H7 (cell line): Measurements from ENCODE around the gene RDH16. TPM values are rescaled to one million over a fixed set of nuclear protein-coding genes. Genes with fewer than 3 reads are reported as not detected.
"Not testable (repeated sequence)": the region's sequence is repeated elsewhere in the genome, so short reads cannot be mapped to it uniquely, and the experiment has no call there.

ENCODE experiments used
- DNase-seq: peaks from one replicate; pipeline ENCODE4 v3.0.0; 2012
- H3K27me3 ChIP-seq: 2 replicates; pipeline ENCODE4 v1.6.0; 2011; ENCODE audit warnings: mild to moderate bottlenecking, low read length; ENCODE audit not compliant: control insufficient read depth, insufficient read depth
- H3K36me3 ChIP-seq: replicated peaks from 2 replicates; pipeline ENCODE4 v1.5.1; 2011; ENCODE audit warnings: low read length; ENCODE audit not compliant: control insufficient read depth, insufficient read depth
- H3K4me3 ChIP-seq: 2 replicates; pipeline ENCODE4 v1.5.1; 2011; ENCODE audit warnings: low read depth, mild to moderate bottlenecking, control low read depth, low read length, moderate library complexity; ENCODE audit not compliant: insufficient read depth
- total RNA-seq: library from RNA; depleted of rRNA; stranded (reverse); fragments of >200 nt; shearing (Covaris generic); gene quantifications from 2 replicates; pipeline ENCODE4 v1.2.3, GENCODE V29; 2014

Gene RDH16
- total RNA-seq, 1 experiment from 2014 or later, result 0.66 TPM

- no peaks in the 10 kb centered on the region for H3K36me3 ChIP-seq
- H3K4me3 ChIP-seq, result no peak overlapping the region
- no peaks in the 10 kb centered on the region for H3K27me3 ChIP-seq
- DNase-seq, result no peak
Observed at GRCh38 chr12:56980268-56980667, 22.9 kb upstream of the RDH16 start.

GRCh38 chr12:56979628-56980027 lies 22.2 kb upstream of the RDH16 start:
- Histone ChIP-seq H3K27me3 (no peaks in the 10 kb centered on the region), H3K36me3 (no peaks in the 10 kb centered on the region), H3K4me3 (no peak overlapping the region)
- DNase-seq, result no peak

GRCh38 chr12:56978397-56979138 lies 21.2 kb upstream of the RDH16 start:
- DNase-seq, result no peak
- no peaks in the 10 kb centered on the region for H3K27me3 ChIP-seq
- H3K4me3 ChIP-seq, result no peak overlapping the region
- no peaks in the 10 kb centered on the region for H3K36me3 ChIP-seq

- H3K4me3 ChIP-seq, H3K27me3 ChIP-seq, H3K36me3 ChIP-seq, DNase-seq: not testable (repeated sequence)
Observed at GRCh38 chr12:56977361-56977760, 20.0 kb upstream of the RDH16 start.

GRCh38 chr12:56974224-56974623 lies 16.8 kb upstream of the RDH16 start:
- H3K4me3 ChIP-seq, H3K36me3 ChIP-seq, DNase-seq, H3K27me3 ChIP-seq: not testable (repeated sequence)

- not testable (repeated sequence) for H3K36me3 ChIP-seq, DNase-seq, H3K27me3 ChIP-seq, H3K4me3 ChIP-seq
Observed at GRCh38 chr12:56968910-56969309, 11.5 kb upstream of the RDH16 start.

GRCh38 chr12:56965997-56966642 lies 8.7 kb upstream of the RDH16 start:
- not testable (repeated sequence) for H3K4me3 ChIP-seq, H3K27me3 ChIP-seq, H3K36me3 ChIP-seq, DNase-seq

GRCh38 chr12:56965124-56965523 lies 7.7 kb upstream of the RDH16 start:
- not testable (repeated sequence) for H3K4me3 ChIP-seq, H3K27me3 ChIP-seq, DNase-seq, H3K36me3 ChIP-seq

GRCh38 chr12:56963557-56963956 lies 6.1 kb upstream of the RDH16 start:
- H3K27me3 ChIP-seq, H3K36me3 ChIP-seq, H3K4me3 ChIP-seq, DNase-seq: not testable (repeated sequence)

GRCh38 chr12:56962247-56962646 lies 4.8 kb upstream of the RDH16 start:
- not testable (repeated sequence) for H3K27me3 ChIP-seq, DNase-seq, H3K36me3 ChIP-seq, H3K4me3 ChIP-seq

GRCh38 chr12:56958422-56958821 lies 1.0 kb upstream of the RDH16 start:
- DNase-seq, result no peak
- no peaks in the 10 kb centered on the region for H3K36me3 ChIP-seq
- no peaks in the 10 kb centered on the region for H3K27me3 ChIP-seq
- no peak overlapping the region for H3K4me3 ChIP-seq

GRCh38 chr12:56955631-56956256 lies 1.7 kb downstream of the RDH16 start:
- H3K4me3 ChIP-seq, result no peak overlapping the region
- DNase-seq, result no peak
- H3K27me3 ChIP-seq, result no peaks in the 10 kb centered on the region
- no peaks in the 10 kb centered on the region for H3K36me3 ChIP-seq

- Histone ChIP-seq H3K36me3 (no peaks in the 10 kb centered on the region), H3K27me3 (no peaks in the 10 kb centered on the region), H3K4me3 (no peak overlapping the region)
- DNase-seq, result no peak
Observed at GRCh38 chr12:56954958-56955355, 2.5 kb downstream of the RDH16 start.

GRCh38 chr12:56954057-56954957 lies 3.1 kb downstream of the RDH16 start:
- Histone ChIP-seq H3K4me3 (no peak overlapping the region), H3K36me3 (no peaks in the 10 kb centered on the region), H3K27me3 (no peaks in the 10 kb centered on the region)
- DNase-seq, result no peak
